Measurements from ENCODE around the gene ATG7. TPM values are rescaled to one million over a fixed set of nuclear protein-coding genes. Genes with fewer than 3 reads are reported as not detected.
A peak's percentile ranks its signal among the peaks of the same experiment; 100 is the strongest.

Gene ATG7
- total RNA-seq, 4 donors from 2014 or later = 54.8 to 126 (median 100) TPM

DNA sequence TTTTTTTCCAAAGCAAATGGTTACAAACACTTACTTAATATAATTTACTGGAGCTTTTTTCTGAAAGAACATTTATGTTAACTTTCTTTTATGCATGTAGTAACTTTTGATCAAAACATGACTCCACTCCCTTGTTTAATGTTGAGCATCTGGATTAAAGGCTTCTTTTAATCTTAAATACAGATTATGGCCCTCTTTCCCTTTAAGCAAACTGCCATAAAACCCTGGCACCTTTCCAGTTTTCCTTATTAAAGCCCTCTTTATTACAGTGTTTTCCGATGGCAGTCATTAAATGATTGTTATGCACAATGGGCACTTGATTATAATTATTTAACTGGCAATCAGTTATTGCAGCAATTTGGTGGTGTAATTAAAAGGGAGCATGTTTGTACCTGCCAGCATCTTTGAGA, 204.5 kb downstream of the ATG7 start:
- peaks cover 10 to 23% of the 10 kb centered on the region in 2 donors for H3K4me1 ChIP-seq
- intact Hi-C loops (cut with DNase I; ENCODE audit: low total_unique reads) = no loop called here
- H3K27ac ChIP-seq = peak overlapping the region; percentile 76 to 96
- no peaks in the 10 kb centered on the region for H3K9me3 ChIP-seq
- H3K36me3 ChIP-seq = no peaks in the 10 kb centered on the region
- no peak overlapping the region for H3K4me3 ChIP-seq
- no peaks in the 10 kb centered on the region for H3K27me3 ChIP-seq
- no peak for DNase-seq
- TF ChIP-seq, protein P1, sequence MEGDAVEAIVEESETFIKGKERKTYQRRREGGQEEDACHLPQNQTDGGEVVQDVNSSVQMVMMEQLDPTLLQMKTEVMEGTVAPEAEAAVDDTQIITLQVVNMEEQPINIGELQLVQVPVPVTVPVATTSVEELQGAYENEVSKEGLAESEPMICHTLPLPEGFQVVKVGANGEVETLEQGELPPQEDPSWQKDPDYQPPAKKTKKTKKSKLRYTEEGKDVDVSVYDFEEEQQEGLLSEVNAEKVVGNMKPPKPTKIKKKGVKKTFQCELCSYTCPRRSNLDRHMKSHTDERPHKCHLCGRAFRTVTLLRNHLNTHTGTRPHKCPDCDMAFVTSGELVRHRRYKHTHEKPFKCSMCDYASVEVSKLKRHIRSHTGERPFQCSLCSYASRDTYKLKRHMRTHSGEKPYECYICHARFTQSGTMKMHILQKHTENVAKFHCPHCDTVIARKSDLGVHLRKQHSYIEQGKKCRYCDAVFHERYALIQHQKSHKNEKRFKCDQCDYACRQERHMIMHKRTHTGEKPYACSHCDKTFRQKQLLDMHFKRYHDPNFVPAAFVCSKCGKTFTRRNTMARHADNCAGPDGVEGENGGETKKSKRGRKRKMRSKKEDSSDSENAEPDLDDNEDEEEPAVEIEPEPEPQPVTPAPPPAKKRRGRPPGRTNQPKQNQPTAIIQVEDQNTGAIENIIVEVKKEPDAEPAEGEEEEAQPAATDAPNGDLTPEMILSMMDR (IDR thresholded peaks at IDR 0.05) = no peak
- no peak for TF ChIP-seq POLR2A (IDR thresholded peaks at IDR 0.05)

DNA sequence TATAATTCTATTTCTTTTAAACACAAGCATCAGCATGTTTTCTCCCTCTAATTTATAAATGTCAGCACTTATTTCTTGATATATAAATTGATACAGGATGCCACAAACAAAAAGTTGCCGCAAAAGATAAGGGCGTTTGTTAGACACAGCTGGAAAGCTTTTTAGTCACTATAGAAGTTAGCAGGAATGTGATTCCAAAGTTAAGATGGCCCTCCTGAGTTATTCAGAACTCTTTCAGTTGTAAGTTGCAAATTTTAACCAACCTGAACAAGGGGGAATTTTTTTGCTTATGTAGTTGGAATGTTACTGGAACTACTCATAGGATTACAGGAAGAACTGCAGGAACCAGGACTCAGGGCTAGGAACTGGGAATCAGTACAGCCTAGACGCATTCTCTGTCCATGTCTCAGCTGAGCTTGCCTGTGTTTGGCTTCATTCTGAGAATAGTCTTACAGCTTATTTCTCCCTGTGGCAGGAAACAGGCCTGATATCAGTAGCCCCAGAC, 205.3 kb downstream of the ATG7 start:
- H3K4me3 ChIP-seq = no peak overlapping the region
- TF ChIP-seq POLR2A (IDR thresholded peaks at IDR 0.05) = no peak
- TF ChIP-seq, protein P1 (IDR thresholded peaks at IDR 0.05) = no peak
- peak in 1 of 2 donors; percentile 56 for DNase-seq
- intact Hi-C loops (cut with DNase I; ENCODE audit: low total_unique reads) = no loop called here
- no peaks in the 10 kb centered on the region for H3K27me3 ChIP-seq
- peaks cover 10 to 23% of the 10 kb centered on the region in 2 donors for H3K4me1 ChIP-seq
- peak overlapping the region; percentile 76 to 96 for H3K27ac ChIP-seq
- H3K9me3 ChIP-seq = no peaks in the 10 kb centered on the region
- H3K36me3 ChIP-seq = no peaks in the 10 kb centered on the region

DNA sequence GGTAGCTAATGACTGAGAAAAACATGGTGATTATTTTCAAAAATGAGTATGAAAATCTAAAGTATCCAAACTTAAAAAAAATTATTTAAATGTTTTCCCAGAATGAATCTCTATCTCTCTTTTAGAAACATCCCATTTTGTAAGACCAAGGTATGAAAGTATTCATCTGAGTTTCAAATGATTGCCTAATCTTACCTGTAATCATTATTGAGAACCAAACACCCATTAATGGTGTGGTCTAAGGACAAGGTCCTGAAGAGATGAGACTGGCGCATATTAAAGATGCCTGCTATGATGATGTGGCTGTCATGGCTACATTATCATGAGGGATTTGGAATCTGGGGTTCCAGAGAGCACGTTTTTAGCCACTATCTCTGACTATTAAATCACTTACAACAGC, 206.0 kb downstream of the ATG7 start:
- TF ChIP-seq, protein P1 (IDR thresholded peaks at IDR 0.05) = no peak
- no peak for TF ChIP-seq POLR2A (IDR thresholded peaks at IDR 0.05)
- Histone ChIP-seq H3K4me1 (peaks cover 10 to 23% of the 10 kb centered on the region in 2 donors), H3K36me3 (no peaks in the 10 kb centered on the region)

DNA sequence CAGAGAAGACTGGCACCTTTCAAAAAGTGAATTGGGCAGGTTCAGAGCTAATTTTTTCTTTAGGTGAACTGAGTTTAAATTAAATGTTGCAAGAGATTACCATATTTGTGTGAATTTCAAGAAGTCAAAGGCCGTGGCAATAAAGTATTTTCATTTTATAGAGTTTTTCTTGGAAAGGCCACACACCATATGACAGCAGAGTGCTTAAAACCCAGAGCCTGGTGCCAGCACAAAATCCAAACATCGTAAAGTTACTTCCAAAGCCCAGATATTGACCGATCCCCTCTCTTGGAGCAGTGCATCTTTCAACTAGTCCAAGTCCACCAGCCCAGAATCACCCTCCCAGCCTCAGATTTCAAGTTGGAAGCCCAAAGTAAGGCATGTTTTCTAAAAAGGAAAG, 207.0 kb downstream of the ATG7 start:
- Histone ChIP-seq H3K27ac (peak overlapping the region; percentile 76 to 96), H3K9me3 (no peaks in the 10 kb centered on the region), H3K27me3 (no peaks in the 10 kb centered on the region), H3K36me3 (no peaks in the 10 kb centered on the region), H3K4me3 (no peak overlapping the region), H3K4me1 (peaks cover 10 to 23% of the 10 kb centered on the region in 2 donors)
- intact Hi-C loops (cut with DNase I; ENCODE audit: low total_unique reads) = no loop called here
- no peak for DNase-seq
- TF ChIP-seq, protein P1 (IDR thresholded peaks at IDR 0.05) = no peak
- no peak for TF ChIP-seq POLR2A (IDR thresholded peaks at IDR 0.05)

More for the DNA sequence above, 206.0 kb downstream of the ATG7 start:
- Histone ChIP-seq H3K27ac (peak overlapping the region; percentile 76 to 96), H3K27me3 (no peaks in the 10 kb centered on the region), H3K4me3 (no peak overlapping the region), H3K9me3 (no peaks in the 10 kb centered on the region)
- intact Hi-C loops (cut with DNase I; ENCODE audit: low total_unique reads) = no loop called here
- no peak for DNase-seq

DNA sequence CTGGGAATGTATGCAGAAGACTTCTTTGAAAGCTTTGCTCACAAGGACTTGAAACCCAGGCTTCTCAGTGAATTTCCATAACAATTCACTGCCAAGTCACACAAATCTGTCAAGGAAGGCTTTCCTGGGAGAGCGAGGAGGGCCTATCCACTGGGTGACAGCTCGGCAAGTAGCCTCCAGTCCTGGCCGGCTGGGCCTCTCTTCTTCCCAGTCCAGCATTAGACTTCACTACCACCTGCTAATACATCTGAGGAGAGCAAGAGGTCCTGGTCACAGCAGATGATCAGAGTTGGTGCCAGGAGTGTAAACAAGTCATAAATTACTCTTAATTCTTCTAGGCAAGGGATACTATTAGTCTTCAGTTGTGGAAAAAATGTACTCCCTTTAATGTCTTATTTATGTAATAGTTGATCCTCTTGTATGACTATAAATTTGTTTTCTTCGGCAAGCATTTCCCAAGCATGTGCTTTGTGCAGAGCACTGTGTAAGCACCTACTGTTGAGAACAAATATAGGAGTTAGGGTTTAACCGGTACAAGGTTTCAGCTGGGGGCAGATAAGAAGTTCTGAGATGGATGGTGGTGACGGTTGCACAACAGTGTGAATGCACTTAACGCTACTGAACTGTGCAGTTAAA, 208.6 kb downstream of the ATG7 start:
- Histone ChIP-seq H3K27ac (peak overlapping the region; percentile 76 to 96), H3K36me3 (no peaks in the 10 kb centered on the region), H3K4me3 (no peak overlapping the region), H3K4me1 (peaks cover 10 to 23% of the 10 kb centered on the region in 2 donors), H3K9me3 (no peaks in the 10 kb centered on the region), H3K27me3 (no peaks in the 10 kb centered on the region)
- intact Hi-C loops (cut with DNase I; ENCODE audit: low total_unique reads) = no loop called here
- DNase-seq = peak; percentile 78 to 83
- TF ChIP-seq POLR2A (IDR thresholded peaks at IDR 0.05) = no peak
- TF ChIP-seq, protein P1 (IDR thresholded peaks at IDR 0.05) = no peak

Measured in uterus (tissue), 4 donors.